Keratinocyte (primary cell): Measurements from ENCODE around the gene HVCN1. TPM values are rescaled to one million over a fixed set of nuclear protein-coding genes. Genes with fewer than 3 reads are reported as not detected.

Source experiments
- DNase-seq: peaks from one replicate; pipeline ENCODE4 v3.0.0-alpha.2; 2011; ENCODE audit warnings: low read depth, missing footprints, low spot score
- FAIRE-seq: peaks from 2 replicates; lab custom pipeline; 2011; peaks lifted over from hg19 to GRCh38; lab: Jason Lieb, UNC
- H2AFZ ChIP-seq: 2 replicates; pipeline ENCODE4 v1.6.0; 2012; ENCODE audit warnings: low read length, control low read depth, inconsistent platforms; ENCODE audit not compliant: control insufficient read depth
- H3K27ac ChIP-seq: 2 replicates; pipeline ENCODE4 v1.5.1; 2011; ENCODE audit warnings: low read length; ENCODE audit not compliant: control insufficient read depth, insufficient read depth
- H3K27me3 ChIP-seq: 3 replicates; pipeline ENCODE4 v1.6.0; 2011; ENCODE audit warnings: low read length; ENCODE audit not compliant: control insufficient read depth, insufficient read depth; ENCODE audit errors: extremely low read depth
- H3K36me3 ChIP-seq, 2 experiments: 2 replicates in 1 of 2; 3 replicates in 1 of 2; pipeline ENCODE4 v1.5.1; 2011; ENCODE audit warnings: low read length in 2 of 2, mild to moderate bottlenecking in 1 of 2; ENCODE audit not compliant: control insufficient read depth in 2 of 2, insufficient read depth in 2 of 2; ENCODE audit errors: extremely low read depth in 1 of 2
- H3K4me1 ChIP-seq: 3 replicates; pipeline ENCODE4 v1.5.1; 2011; ENCODE audit warnings: low read length; ENCODE audit not compliant: control insufficient read depth, insufficient read depth; ENCODE audit errors: extremely low read depth
- H3K4me2 ChIP-seq: 3 replicates; pipeline ENCODE4 v1.6.0; 2011; ENCODE audit warnings: low read depth, low read length; ENCODE audit not compliant: control insufficient read depth, insufficient read depth; ENCODE audit errors: extremely low read depth
- H3K4me3 ChIP-seq, 3 experiments: fragments of 200-600 bp in 1 of 3; sonication (generic) in 1 of 3; 2 replicates in 2 of 3; 3 replicates in 1 of 3; pipeline ENCODE4 v1.5.1; 2011 to 2016; ENCODE audit warnings: low read length in 3 of 3, mild to moderate bottlenecking in 3 of 3, control low read depth in 2 of 3, inconsistent platforms in 1 of 3, low read depth in 1 of 3, mixed read lengths in 1 of 3, mixed run types in 1 of 3, moderate library complexity in 1 of 3; ENCODE audit not compliant: control insufficient read depth in 2 of 3, insufficient read depth in 2 of 3; ENCODE audit errors: extremely low read depth in 1 of 3
- H3K79me2 ChIP-seq: 2 replicates; pipeline ENCODE4 v1.6.0; 2012; ENCODE audit warnings: low read length; ENCODE audit not compliant: control insufficient read depth, insufficient read depth
- H3K9ac ChIP-seq: 3 replicates; pipeline ENCODE4 v1.6.0; 2011; ENCODE audit warnings: low read length; ENCODE audit not compliant: control insufficient read depth, insufficient read depth; ENCODE audit errors: extremely low read depth
- H3K9me1 ChIP-seq: 3 replicates; pipeline ENCODE4 v1.6.0; 2011; ENCODE audit warnings: low read length; ENCODE audit not compliant: control insufficient read depth, insufficient read depth; ENCODE audit errors: extremely low read depth
- H3K9me3 ChIP-seq: 2 replicates; pipeline ENCODE4 v1.5.1; 2012; ENCODE audit warnings: low read depth, low read length; ENCODE audit not compliant: control insufficient read depth
- H4K20me1 ChIP-seq: 3 replicates; pipeline ENCODE4 v1.6.0; 2011; ENCODE audit warnings: low read length; ENCODE audit not compliant: control insufficient read depth, insufficient read depth; ENCODE audit errors: extremely low read depth
- EZH2 ChIP-seq: IDR thresholded peaks from one replicate; pipeline ENCODE4 v1.6.1; 2012; ENCODE audit warnings: inconsistent platforms, mild to moderate bottlenecking, low read length, moderate library complexity
- dilution Hi-C: fragments of 300-500 bp; cut with MboI; formaldehyde crosslinking; loops from one replicate; pipeline ENCODE4 v1.7.0; 2020; ENCODE audit warnings: low sequenced_read_pairs; ENCODE audit not compliant: extremely low pct_ligation_motif_present
- polyA plus RNA-seq, 5 experiments: library from polyadenylated mRNA; depleted of rRNA in 3 of 5; stranded (reverse) in 3 of 5; stranded (forward) in 1 of 5; unstranded in 1 of 5; fragments of >200 nt; gene quantifications; 1 replicate in 1 of 5; 2 replicates in 3 of 5; 3 replicates in 1 of 5; pipeline versions ENCODE4 v1.2.1 to v1.2.3, GENCODE V29; 2011 to 2012; ENCODE audit warnings: missing spikeins in 2 of 5, low read depth in 1 of 5, low replicate concordance in 1 of 5
- TF ChIP-seq, protein P1 (sequence below), 3 experiments: IDR thresholded peaks in 1 of 3; conservative IDR thresholded peaks in 1 of 3; optimal IDR thresholded peaks in 1 of 3; 2 replicates in 2 of 3; 3 replicates in 1 of 3; pipeline versions ENCODE3 to v1.5.1; 2011; ENCODE audit warnings: low read length in 3 of 3, mild to moderate bottlenecking in 3 of 3, moderate library complexity in 2 of 3, control low read depth in 1 of 3, inconsistent platforms in 1 of 3; ENCODE audit not compliant: insufficient read depth in 2 of 3; ENCODE audit errors: extremely low read depth in 1 of 3

Gene HVCN1
- polyA plus RNA-seq, 1 donor (not counting 4 experiments of a cell fraction or from before 2014, with no cell fraction given), result 1.1 TPM

DNA sequence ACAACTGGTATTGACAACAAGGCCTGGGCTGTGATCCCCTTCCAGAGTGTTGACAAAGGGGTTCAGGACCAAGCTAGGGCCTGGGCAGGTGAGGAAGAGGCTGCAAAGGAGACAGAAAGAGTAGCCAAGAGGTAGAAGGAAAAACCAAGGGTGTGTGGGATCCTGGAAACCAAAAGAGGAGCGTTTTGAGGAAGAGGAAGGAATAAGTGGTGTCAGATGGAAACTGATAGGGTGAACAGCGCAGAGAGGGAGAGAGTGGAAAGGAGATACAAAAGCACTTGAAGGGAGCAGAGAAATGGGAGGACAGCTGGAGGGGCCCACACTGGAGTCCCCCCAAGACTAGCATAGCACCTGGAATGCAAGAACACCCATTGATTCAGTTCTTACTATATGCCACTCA, 8.3 kb upstream of the HVCN1 start:
- no peaks in the 10 kb centered on the region for H3K27me3 ChIP-seq
- no peak for FAIRE-seq
- no peak overlapping the region for H3K27ac ChIP-seq
- H3K4me3 ChIP-seq, result no peak overlapping the region
- no peak overlapping the region for H3K9ac ChIP-seq
- no peaks in the 10 kb centered on the region for H3K36me3 ChIP-seq
- H3K79me2 ChIP-seq, result no peaks in the 10 kb centered on the region
- DNase-seq, result no peak
- H3K4me2 ChIP-seq, result no peak overlapping the region
- no peak for TF ChIP-seq EZH2
- TF ChIP-seq, protein P1, sequence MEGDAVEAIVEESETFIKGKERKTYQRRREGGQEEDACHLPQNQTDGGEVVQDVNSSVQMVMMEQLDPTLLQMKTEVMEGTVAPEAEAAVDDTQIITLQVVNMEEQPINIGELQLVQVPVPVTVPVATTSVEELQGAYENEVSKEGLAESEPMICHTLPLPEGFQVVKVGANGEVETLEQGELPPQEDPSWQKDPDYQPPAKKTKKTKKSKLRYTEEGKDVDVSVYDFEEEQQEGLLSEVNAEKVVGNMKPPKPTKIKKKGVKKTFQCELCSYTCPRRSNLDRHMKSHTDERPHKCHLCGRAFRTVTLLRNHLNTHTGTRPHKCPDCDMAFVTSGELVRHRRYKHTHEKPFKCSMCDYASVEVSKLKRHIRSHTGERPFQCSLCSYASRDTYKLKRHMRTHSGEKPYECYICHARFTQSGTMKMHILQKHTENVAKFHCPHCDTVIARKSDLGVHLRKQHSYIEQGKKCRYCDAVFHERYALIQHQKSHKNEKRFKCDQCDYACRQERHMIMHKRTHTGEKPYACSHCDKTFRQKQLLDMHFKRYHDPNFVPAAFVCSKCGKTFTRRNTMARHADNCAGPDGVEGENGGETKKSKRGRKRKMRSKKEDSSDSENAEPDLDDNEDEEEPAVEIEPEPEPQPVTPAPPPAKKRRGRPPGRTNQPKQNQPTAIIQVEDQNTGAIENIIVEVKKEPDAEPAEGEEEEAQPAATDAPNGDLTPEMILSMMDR (optimal IDR thresholded peaks at IDR 0.05 in 1 of 3, IDR thresholded peaks at IDR 0.05 in 1 of 3, conservative IDR thresholded peaks at IDR 0.05 in 1 of 3; ENCODE audit: extremely low read depth in 1 of 3, insufficient read depth in 2 of 3, low read length in 3 of 3), result no peak
- no peaks in the 10 kb centered on the region for H4K20me1 ChIP-seq
- dilution Hi-C loops, result no loop called here
- no peaks in the 10 kb centered on the region for H3K9me3 ChIP-seq
- no peaks in the 10 kb centered on the region for H3K4me1 ChIP-seq
- no peaks in the 10 kb centered on the region for H3K9me1 ChIP-seq
- no peak overlapping the region for H2AFZ ChIP-seq

DNA sequence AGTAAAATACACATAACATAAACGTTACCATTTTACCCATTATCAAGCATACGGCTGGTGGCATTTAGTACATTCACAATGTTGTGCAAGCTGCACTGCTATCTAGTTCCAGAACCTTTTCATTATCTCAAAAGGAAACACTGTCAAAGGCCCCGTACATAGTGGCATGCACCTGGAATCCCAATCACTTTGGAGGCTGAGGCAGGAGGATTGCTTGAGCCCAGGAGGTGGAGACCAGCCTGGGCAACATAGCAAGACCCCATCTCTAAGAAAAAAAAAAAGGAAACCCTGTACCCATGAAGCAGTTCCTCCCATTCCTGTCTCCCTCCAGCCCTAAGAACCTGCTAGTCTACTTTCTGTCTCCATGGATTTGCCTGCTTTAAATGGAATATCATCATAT, 7.4 kb upstream of the HVCN1 start:
- Histone ChIP-seq H3K79me2 (no peaks in the 10 kb centered on the region), H3K4me3 (no peak overlapping the region), H3K27me3 (no peaks in the 10 kb centered on the region), H3K36me3 (no peaks in the 10 kb centered on the region), H3K9ac (no peak overlapping the region), H3K4me1 (no peaks in the 10 kb centered on the region), H2AFZ (no peak overlapping the region), H3K4me2 (no peak overlapping the region), H3K9me3 (no peaks in the 10 kb centered on the region), H3K27ac (no peak overlapping the region), H3K9me1 (no peaks in the 10 kb centered on the region), H4K20me1 (no peaks in the 10 kb centered on the region)
- FAIRE-seq (no peak), DNase-seq (no peak)
- TF ChIP-seq, protein P1 (optimal IDR thresholded peaks at IDR 0.05 in 1 of 3, IDR thresholded peaks at IDR 0.05 in 1 of 3, conservative IDR thresholded peaks at IDR 0.05 in 1 of 3; ENCODE audit: extremely low read depth in 1 of 3, insufficient read depth in 2 of 3, low read length in 3 of 3), result no peak
- TF ChIP-seq EZH2, result no peak
- dilution Hi-C loops, result no loop called here
